ENCODE results near the gene TTC34.
"Not testable (repeated sequence)": the region's sequence is repeated elsewhere in the genome, so short reads cannot be mapped to it uniquely, and the experiment has no call there.

Gene TTC34

DNA sequence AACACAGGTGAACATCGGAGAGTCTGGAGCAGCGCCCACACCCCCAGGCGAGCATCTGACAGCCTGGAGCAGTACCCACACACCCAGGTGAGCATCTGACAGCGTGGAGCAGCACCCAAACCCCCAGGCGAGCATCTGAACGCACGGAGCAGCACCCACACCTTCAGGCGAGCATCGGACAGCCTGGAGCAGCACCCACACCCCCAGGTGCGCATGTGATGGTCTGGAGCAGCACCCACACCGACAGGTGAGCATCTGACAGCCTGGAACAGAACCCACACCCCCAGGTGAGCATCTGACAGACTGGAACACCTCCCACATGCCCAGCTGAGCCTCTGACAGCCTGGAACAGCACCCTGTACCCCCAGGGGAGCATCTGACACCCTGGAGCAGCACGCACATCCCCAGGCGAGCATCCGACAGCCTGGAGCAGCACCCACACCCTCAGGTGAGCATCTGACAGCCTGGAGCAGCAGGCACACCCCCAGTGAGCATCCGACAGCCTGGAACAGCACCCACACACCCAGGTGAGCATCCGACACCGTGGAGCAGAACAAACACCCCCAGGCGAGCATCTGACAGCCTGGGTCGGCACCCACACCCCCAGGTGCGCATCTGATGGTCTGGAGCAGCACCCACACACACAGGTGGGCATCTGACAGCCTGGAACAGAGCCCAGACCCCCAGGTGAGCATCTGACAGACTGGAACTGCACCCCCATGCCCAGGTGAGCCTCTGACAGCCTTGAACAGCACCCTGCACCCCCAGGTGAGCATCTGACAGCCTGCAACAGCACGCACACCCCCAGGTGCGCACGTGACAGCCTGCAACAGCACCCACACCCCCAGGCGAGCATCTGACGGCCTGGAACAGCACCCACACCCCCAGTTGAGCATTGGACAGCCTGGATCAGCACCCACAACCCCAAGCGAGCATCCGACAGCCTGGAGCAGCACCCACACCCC, 50.4 kb downstream of the TTC34 start:
- not testable (repeated sequence) for H3K9me3 ChIP-seq; H3K27ac ChIP-seq; H3K27me3 ChIP-seq; H3K36me3 ChIP-seq; H3K4me1 ChIP-seq (ENCODE audit: control insufficient read depth in 1 of 2, insufficient read depth in 1 of 2, low read depth in 1 of 2, low read length in 1 of 2); H3K4me3 ChIP-seq (ENCODE audit: low read depth in 1 of 2, low read length in 1 of 2)

DNA sequence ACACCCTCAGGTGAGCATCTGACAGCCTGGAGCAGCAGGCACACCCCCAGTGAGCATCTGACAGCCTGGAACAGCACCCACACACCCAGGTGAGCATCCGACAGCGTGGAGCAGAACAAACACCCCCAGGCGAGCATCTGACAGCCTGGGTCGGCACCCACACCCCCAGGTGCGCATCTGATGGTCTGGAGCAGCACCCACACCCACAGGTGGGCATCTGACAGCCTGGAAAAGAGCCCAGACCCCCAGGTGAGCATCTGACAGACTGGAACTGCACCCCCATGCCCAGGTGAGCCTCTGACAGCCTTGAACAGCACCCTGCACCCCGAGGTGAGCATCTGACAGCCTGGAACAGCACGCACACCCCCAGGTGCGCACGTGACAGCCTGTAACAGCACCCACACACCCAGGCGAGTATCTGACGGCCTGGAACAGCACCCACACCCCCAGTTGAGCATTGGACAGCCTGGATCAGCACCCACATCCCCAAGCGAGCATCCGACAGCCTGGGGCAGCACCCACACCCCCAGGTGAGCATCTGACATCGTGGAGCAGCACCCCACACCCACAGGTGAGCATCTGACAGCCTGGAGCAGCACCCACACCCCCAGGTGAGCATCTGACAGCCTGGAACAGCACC, 51.3 kb downstream of the TTC34 start:
- H3K27me3 ChIP-seq; H3K4me1 ChIP-seq (ENCODE audit: control insufficient read depth in 1 of 2, insufficient read depth in 1 of 2, low read depth in 1 of 2, low read length in 1 of 2); H3K4me3 ChIP-seq (ENCODE audit: low read depth in 1 of 2, low read length in 1 of 2); H3K27ac ChIP-seq; H3K36me3 ChIP-seq; H3K9me3 ChIP-seq: not testable (repeated sequence)

DNA sequence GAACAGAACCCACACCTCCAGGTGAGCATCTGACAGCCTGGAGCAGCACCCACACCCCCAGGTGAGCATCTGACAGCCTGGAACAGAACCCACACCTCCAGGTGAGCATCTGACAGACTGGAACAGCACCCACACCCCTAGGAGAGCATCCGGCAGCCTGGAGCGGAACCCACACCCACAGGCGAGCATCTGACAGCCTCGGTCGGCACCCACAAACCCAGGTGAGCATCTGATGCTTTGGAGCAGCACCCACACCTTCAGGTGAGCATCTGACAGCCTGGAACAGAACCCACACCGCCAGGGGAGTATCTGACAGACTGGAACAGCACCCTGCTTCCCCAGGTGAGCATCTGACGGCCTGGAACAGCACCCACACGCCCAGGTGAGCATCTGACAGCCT, 52.9 kb downstream of the TTC34 start:
- not testable (repeated sequence) for H3K36me3 ChIP-seq; H3K4me1 ChIP-seq (ENCODE audit: control insufficient read depth in 1 of 2, insufficient read depth in 1 of 2, low read depth in 1 of 2, low read length in 1 of 2); H3K4me3 ChIP-seq (ENCODE audit: low read depth in 1 of 2, low read length in 1 of 2); H3K27ac ChIP-seq; H3K9me3 ChIP-seq; H3K27me3 ChIP-seq

DNA sequence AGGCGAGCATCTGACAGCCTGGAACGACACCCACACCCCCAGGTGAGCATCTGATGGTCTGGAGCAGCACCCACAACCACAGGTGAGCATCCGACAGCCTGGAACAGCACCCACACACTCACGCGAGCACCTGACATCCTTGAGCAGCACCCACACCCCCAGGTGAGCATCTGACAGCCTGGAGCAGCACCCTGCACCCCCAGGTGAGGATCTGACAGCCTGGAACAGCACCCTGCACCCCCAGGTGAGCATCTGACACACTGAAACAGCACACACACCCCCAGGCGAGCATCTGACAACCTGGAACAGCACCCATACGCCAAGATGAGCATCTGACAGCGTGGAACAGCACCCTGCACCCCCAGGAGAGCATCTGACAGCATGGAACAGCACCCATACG, 106.7 kb downstream of the TTC34 start:
- H3K27ac ChIP-seq; H3K4me3 ChIP-seq (ENCODE audit: low read depth in 1 of 2, low read length in 1 of 2); H3K36me3 ChIP-seq; H3K27me3 ChIP-seq; H3K4me1 ChIP-seq (ENCODE audit: control insufficient read depth in 1 of 2, insufficient read depth in 1 of 2, low read depth in 1 of 2, low read length in 1 of 2); H3K9me3 ChIP-seq: not testable (repeated sequence)

DNA sequence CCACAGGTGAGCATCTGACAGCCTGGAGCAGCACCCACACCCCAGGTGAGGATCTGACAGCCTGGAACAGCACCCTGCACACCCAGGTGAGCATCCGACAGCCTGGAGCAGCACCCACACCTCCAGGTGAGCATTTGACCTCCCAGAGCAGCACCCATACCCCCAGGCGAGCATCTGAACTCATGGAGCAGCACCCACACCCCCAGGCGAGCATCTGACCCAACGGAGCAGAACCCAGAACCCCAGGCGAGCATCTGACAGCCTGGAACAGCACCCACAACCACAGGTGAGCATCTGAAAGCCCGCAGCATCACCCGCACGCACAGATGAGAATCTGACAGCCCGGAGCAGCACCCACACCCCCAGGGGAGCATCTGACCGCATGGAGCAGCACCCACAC, 111.3 kb downstream of the TTC34 start:
- H3K4me3 ChIP-seq (ENCODE audit: low read depth in 1 of 2, low read length in 1 of 2); H3K4me1 ChIP-seq (ENCODE audit: control insufficient read depth in 1 of 2, insufficient read depth in 1 of 2, low read depth in 1 of 2, low read length in 1 of 2); H3K27me3 ChIP-seq; H3K27ac ChIP-seq; H3K9me3 ChIP-seq; H3K36me3 ChIP-seq: not testable (repeated sequence)

DNA sequence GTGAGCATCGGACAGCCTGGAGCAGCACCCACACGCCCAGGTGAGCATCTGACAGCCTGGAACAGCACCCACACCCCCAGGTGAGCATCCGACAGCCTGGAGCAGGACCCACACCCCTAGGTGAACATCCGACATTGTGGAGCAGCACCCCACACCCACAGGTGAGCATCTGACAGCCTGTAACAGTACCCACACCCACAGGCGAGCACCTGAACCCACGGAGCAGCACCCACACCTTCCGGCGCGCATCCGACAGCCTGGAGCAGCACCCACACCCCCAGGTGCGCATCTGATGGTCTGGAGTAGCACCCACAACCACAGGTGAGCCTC, 113.2 kb downstream of the TTC34 start:
- H3K4me3 ChIP-seq (ENCODE audit: low read depth in 1 of 2, low read length in 1 of 2); H3K27ac ChIP-seq; H3K4me1 ChIP-seq (ENCODE audit: control insufficient read depth in 1 of 2, insufficient read depth in 1 of 2, low read depth in 1 of 2, low read length in 1 of 2); H3K27me3 ChIP-seq; H3K36me3 ChIP-seq; H3K9me3 ChIP-seq: not testable (repeated sequence)

DNA sequence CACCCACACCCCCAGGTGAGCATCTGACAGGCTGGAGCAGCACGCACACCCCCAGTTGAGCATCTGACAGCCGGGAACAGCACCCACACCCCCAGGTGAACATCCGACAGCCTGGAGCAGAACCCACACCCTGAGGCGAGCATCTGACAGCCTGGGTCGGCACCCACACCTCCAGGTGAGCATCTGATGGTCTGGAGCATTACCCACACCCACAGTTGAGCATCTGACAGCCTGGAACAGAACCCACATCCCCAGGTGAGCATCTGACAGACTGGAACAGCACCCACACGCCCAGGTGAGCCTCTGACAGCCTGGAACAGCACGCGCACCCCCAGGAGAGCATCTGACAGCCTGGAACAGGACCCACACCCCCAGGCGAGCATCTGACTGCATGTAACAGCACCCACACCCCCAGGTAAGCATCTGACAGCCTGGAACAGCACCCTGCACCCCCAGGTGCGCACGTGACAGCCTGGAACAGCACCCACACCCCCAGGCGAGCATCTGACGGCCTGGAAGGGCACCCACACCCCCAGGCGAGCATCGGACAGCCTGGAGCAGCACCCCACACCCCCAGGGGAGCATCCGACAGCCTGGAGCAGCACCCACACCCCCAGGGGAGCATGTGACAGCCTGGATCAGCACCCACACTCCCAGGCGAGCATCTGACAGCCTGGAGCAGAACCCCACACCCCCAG, 113.7 kb downstream of the TTC34 start:
- H3K27me3 ChIP-seq, H3K9me3 ChIP-seq, H3K27ac ChIP-seq: not testable (repeated sequence)

DNA sequence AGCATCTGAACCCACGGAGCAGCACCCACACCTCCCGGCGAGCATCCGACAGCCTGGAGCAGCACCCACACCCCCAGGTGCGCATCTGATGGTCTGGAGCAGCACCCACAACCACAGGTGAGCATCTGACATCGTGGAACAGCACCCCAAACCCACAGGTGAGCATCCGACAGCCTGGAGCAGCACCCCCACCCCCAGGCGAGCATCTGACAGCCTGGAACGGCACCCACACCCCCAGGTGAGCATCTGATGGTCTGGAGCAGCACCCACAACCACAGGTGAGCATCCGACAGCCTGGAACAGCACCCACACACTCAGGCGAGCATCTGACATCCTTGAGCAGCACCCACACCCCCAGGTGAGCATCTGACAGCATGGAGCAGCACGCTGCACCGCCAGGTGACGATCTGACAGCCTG, 114.3 kb downstream of the TTC34 start:
- H3K36me3 ChIP-seq; H3K9me3 ChIP-seq; H3K4me3 ChIP-seq (ENCODE audit: low read depth in 1 of 2, low read length in 1 of 2); H3K27ac ChIP-seq; H3K4me1 ChIP-seq (ENCODE audit: control insufficient read depth in 1 of 2, insufficient read depth in 1 of 2, low read depth in 1 of 2, low read length in 1 of 2); H3K27me3 ChIP-seq: not testable (repeated sequence)

More for the DNA sequence above, 113.7 kb downstream of the TTC34 start:
- H3K4me1 ChIP-seq (ENCODE audit: control insufficient read depth in 1 of 2, insufficient read depth in 1 of 2, low read depth in 1 of 2, low read length in 1 of 2); H3K36me3 ChIP-seq; H3K4me3 ChIP-seq (ENCODE audit: low read depth in 1 of 2, low read length in 1 of 2): not testable (repeated sequence)

DNA sequence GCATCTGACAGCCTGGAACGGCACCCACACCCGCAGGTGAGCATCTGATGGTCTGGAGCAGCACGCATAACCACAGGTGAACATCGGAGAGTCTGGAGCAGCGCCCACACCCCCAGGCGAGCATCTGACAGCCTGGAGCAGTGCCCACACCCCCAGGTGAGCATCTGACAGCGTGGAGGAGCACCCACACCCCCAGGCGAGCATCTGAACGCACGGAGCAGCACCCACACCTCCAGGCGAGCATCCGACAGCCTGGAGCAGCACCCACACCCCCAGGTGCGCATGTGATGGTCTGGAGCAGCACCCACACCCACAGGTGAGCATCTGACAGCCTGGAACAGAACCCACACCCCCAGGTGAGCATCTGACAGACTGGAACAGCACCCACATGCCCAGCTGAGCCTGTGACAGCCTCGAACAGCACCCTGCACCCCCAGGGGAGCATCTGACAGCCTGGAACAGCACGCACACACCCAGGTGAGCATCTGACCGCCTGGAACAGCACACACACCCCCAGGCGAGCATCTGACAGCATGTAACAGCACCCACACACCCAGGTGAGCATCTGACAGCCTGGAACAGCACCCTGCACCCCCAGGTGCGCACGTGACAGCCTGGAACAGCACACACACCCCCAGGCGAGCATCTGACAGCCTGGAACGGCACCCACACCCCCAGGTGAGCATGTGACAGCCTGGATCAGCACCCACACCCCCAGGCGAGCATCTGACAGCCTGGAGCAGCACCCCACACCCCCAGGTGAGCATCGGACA, 115.2 kb downstream of the TTC34 start:
- not testable (repeated sequence) for H3K27ac ChIP-seq; H3K4me3 ChIP-seq (ENCODE audit: low read depth in 1 of 2, low read length in 1 of 2); H3K27me3 ChIP-seq; H3K9me3 ChIP-seq; H3K4me1 ChIP-seq (ENCODE audit: control insufficient read depth in 1 of 2, insufficient read depth in 1 of 2, low read depth in 1 of 2, low read length in 1 of 2); H3K36me3 ChIP-seq

DNA sequence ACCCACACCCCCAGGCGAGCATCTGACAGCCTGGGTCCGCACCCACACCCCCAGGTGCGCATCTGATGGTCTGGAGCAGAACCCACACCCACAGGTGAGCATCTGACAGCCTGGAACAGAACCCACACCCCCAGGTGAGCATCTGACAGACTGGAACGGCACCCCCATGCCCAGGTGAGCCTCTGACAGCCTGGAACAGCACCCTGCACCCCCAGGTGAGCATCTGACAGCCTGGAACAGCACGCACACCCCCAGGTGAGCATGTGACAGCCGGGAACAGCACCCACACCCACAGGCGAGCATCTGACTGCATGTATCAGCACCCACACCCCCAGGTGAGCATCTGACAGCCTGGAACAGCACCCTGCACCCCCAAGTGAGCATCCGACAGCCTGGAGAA, 115.8 kb downstream of the TTC34 start:
- not testable (repeated sequence) for H3K4me3 ChIP-seq (ENCODE audit: low read depth in 1 of 2, low read length in 1 of 2); H3K36me3 ChIP-seq

DNA sequence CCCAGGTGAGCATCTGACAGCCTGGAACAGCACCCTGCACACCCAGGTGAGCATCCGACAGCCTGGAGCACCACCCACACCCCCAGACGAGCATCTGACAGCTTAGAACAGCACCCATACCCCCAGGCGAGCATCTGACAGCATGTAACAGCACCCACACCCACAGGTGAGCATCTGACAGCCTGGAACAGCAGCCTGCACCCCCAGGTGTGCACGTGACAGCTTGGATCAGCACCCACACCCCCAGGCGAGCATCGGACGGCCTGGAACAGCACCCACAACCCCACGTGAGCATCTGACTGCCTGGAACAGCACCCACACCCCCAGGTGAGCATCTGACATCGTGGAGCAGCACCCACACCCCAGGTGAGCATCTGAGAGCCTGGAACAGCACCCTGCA, 116.6 kb downstream of the TTC34 start:
- not testable (repeated sequence) for H3K27me3 ChIP-seq; H3K4me1 ChIP-seq (ENCODE audit: control insufficient read depth in 1 of 2, insufficient read depth in 1 of 2, low read depth in 1 of 2, low read length in 1 of 2); H3K9me3 ChIP-seq

More for the DNA sequence above, 115.8 kb downstream of the TTC34 start:
- H3K4me1 ChIP-seq (ENCODE audit: control insufficient read depth in 1 of 2, insufficient read depth in 1 of 2, low read depth in 1 of 2, low read length in 1 of 2); H3K9me3 ChIP-seq; H3K27ac ChIP-seq; H3K27me3 ChIP-seq: not testable (repeated sequence)

DNA sequence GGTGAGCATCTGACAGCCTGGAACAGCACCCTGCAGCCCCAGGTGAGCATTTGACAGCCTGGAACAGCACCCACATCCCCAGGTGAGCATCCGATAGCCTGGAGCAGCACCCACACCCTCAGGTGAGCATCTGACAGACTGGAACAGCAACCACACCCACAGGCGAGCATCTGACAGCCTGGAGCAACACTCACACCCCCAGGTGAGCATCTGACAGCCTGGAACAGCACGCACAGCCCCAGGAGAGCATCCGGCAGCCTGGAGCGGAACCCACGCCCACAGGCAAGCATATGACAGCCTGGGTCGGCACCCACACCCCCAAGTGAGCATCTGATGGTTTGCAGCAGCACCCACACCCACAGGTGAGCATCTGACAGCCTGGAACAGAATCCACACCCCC, 117.5 kb downstream of the TTC34 start:
- not testable (repeated sequence) for H3K4me3 ChIP-seq (ENCODE audit: low read depth in 1 of 2, low read length in 1 of 2)

More for the DNA sequence above, 116.6 kb downstream of the TTC34 start:
- H3K4me3 ChIP-seq (ENCODE audit: low read depth in 1 of 2, low read length in 1 of 2); H3K27ac ChIP-seq; H3K36me3 ChIP-seq: not testable (repeated sequence)

DNA sequence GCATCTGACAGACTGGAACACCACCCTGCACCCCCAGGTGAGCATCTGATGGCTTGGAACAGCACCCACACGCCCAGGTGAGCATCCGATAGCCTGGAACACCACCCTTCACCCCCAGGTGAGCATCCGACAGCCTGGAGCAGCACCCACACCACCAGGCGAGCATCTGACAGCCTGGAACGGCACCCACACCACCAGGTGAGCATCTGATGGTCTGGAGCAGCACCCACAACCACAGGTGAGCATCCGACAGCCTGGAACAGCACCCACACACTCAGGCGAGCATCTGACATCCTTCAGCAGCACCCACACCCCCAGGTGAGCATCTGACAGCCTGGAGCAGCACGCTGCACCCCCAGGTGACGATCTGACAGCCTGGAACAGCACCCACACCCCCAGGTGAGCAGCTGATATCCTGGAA, 118.2 kb downstream of the TTC34 start:
- H3K4me3 ChIP-seq (ENCODE audit: low read depth in 1 of 2, low read length in 1 of 2); H3K27me3 ChIP-seq; H3K36me3 ChIP-seq; H3K27ac ChIP-seq; H3K9me3 ChIP-seq; H3K4me1 ChIP-seq (ENCODE audit: control insufficient read depth in 1 of 2, insufficient read depth in 1 of 2, low read depth in 1 of 2, low read length in 1 of 2): not testable (repeated sequence)

More for the DNA sequence above, 117.5 kb downstream of the TTC34 start:
- H3K4me1 ChIP-seq (ENCODE audit: control insufficient read depth in 1 of 2, insufficient read depth in 1 of 2, low read depth in 1 of 2, low read length in 1 of 2); H3K27me3 ChIP-seq; H3K36me3 ChIP-seq; H3K9me3 ChIP-seq; H3K27ac ChIP-seq: not testable (repeated sequence)

Data from neutrophil (primary cell).